GM23338 (cell line): ENCODE measurements around the gene ACTR8. TPM values are rescaled to one million over a fixed set of nuclear protein-coding genes. Genes with fewer than 3 reads are reported as not detected.

Experiments
- ATAC-seq: fragments of 200-7000 bp; cut with Tn5 transposase; 3 replicates; pipeline ENCODE4 v1.9.1; 2020
- DNase-seq: peaks from one replicate; pipeline ENCODE4 v3.0.0-alpha.2; 2015; ENCODE audit warnings: low spot score
- H2AFZ ChIP-seq: fragments of 200-600 bp; sonication (generic); 2 replicates; pipeline ENCODE4 v1.8.0; 2016; ENCODE audit warnings: antibody characterized with exemption, mild to moderate bottlenecking, moderate library complexity
- H3F3A ChIP-seq: fragments of 200-600 bp; sonication (generic); replicated peaks from 2 replicates; pipeline ENCODE4 v1.8.0; 2017; ENCODE audit warnings: antibody characterized with exemption, mixed run types, low read depth
- H3K27ac ChIP-seq: fragments of 200-600 bp; sonication (generic); 2 replicates; pipeline ENCODE4 v1.6.1; 2016; ENCODE audit warnings: low read depth
- H3K27me3 ChIP-seq: fragments of 200-600 bp; sonication (generic); 2 replicates; pipeline ENCODE4 v1.8.0; 2016; ENCODE audit warnings: mild to moderate bottlenecking, mixed run types, moderate library complexity; ENCODE audit not compliant: insufficient read depth
- H3K36me3 ChIP-seq: fragments of 200-600 bp; sonication (generic); 2 replicates; pipeline ENCODE4 v1.8.0; 2016; ENCODE audit warnings: mild to moderate bottlenecking; ENCODE audit not compliant: insufficient read depth
- H3K4me1 ChIP-seq: fragments of 200-600 bp; sonication (generic); 2 replicates; pipeline ENCODE4 v1.8.0; 2016; ENCODE audit warnings: mild to moderate bottlenecking, moderate library complexity; ENCODE audit not compliant: insufficient read depth
- H3K4me2 ChIP-seq: fragments of 200-600 bp; sonication (generic); 2 replicates; pipeline ENCODE4 v1.7.1; 2017; ENCODE audit warnings: mixed run types
- H3K4me3 ChIP-seq: fragments of 200-600 bp; sonication (generic); 2 replicates; pipeline ENCODE4 v1.6.1; 2016; ENCODE audit warnings: mixed run types
- H3K79me2 ChIP-seq: fragments of 200-600 bp; sonication (generic); replicated peaks from 2 replicates; pipeline ENCODE4 v1.8.0; 2017; ENCODE audit warnings: mild to moderate bottlenecking; ENCODE audit not compliant: insufficient read depth
- H3K9me2 ChIP-seq: fragments of 200-600 bp; sonication (generic); 2 replicates; pipeline ENCODE4 v1.8.0; 2017; ENCODE audit not compliant: insufficient read depth
- H4K20me1 ChIP-seq: fragments of 200-600 bp; sonication (generic); replicated peaks from 2 replicates; pipeline ENCODE4 v1.8.0; 2017; ENCODE audit warnings: mild to moderate bottlenecking; ENCODE audit not compliant: insufficient read depth
- H3K27ac Mint-ChIP-seq: 2 replicates; pipeline ENCODE4 v1.8.0; 2020; ENCODE audit warnings: inconsistent platforms, mild to moderate bottlenecking, moderate library complexity, mixed read lengths
- H3K27me3 Mint-ChIP-seq: 3 replicates; pipeline ENCODE4 v1.8.0; 2022; ENCODE audit warnings: low read depth, mild to moderate bottlenecking, moderate library complexity, mixed read lengths, inconsistent platforms; ENCODE audit not compliant: insufficient read depth, poor library complexity
- H3K36me3 Mint-ChIP-seq: 3 replicates; pipeline ENCODE4 v1.8.0; 2021; ENCODE audit warnings: low read depth, mild to moderate bottlenecking, inconsistent platforms, moderate library complexity, mixed read lengths
- H3K4me1 Mint-ChIP-seq: 3 replicates; pipeline ENCODE4 v1.8.0; 2020; ENCODE audit warnings: mild to moderate bottlenecking, inconsistent platforms, mixed read lengths
- H3K4me3 Mint-ChIP-seq: 3 replicates; pipeline ENCODE4 v1.8.0; 2021; ENCODE audit warnings: moderate library complexity, mild to moderate bottlenecking, inconsistent platforms, mixed read lengths
- H3K9me3 Mint-ChIP-seq: 3 replicates; pipeline ENCODE4 v1.8.0; 2020; ENCODE audit warnings: moderate library complexity, mild to moderate bottlenecking, inconsistent platforms, mixed read lengths
- ETS1 ChIP-seq: IDR thresholded peaks from 2 replicates; pipeline ENCODE4 v1.6.1; 2016; ENCODE audit warnings: antibody characterized with exemption
- JUNB ChIP-seq: IDR thresholded peaks from one replicate; pipeline ENCODE4 v1.6.1; 2016; ENCODE audit warnings: antibody characterized with exemption; ENCODE audit not compliant: unreplicated experiment
- POLR2AphosphoS5 ChIP-seq: IDR thresholded peaks from 2 replicates; pipeline ENCODE4 v1.6.1; 2016; ENCODE audit warnings: antibody characterized with exemption, low read depth
- polyA plus RNA-seq: library from polyadenylated mRNA; unstranded; fragments of >200 nt; fragmentation: Nextera tagmentation; extraction: Ambion mirVana; gene quantifications from 2 replicates; pipeline ENCODE4 v1.2.1, GENCODE V29; 2016
- total RNA-seq: library from RNA; depleted of rRNA; stranded (reverse); fragments of >200 nt; shearing (Covaris generic); gene quantifications from 2 replicates; pipeline ENCODE4 v1.2.3, GENCODE V29; 2014
- TF ChIP-seq, protein P1 (sequence below), 2 experiments: fragments of 200-600 bp in 1 of 2; sonication (generic) in 1 of 2; conservative IDR thresholded peaks; 2 replicates each; pipeline versions ENCODE4 v1.5.1 to v1.6.1; 2016 to 2017; ENCODE audit warnings: antibody characterized with exemption in 2 of 2, low read depth in 2 of 2, mild to moderate bottlenecking in 2 of 2, moderate library complexity in 1 of 2

Gene ACTR8
- total and polyA plus RNA-seq, 2 experiments from 2014 or later, result 19.8 to 23.0 TPM

- H3K27me3 ChIP-seq, result peaks cover 20% of the 10 kb centered on the region
- H3K27ac Mint-ChIP-seq, result no peak overlapping the region
These were observed 35.1 kb downstream of the ACTR8 start for GRCh38 chr3:53846851-53847155.

GRCh38 chr3:53846134-53846850, 35.7 kb downstream of the ACTR8 start, which contains the start of the genes CHDH and IL17RB:
Gene CHDH, minus strand, starts transcription at chr3:53846419. Its CDS starts 22,411 bp downstream, at chr3:53824008.
Gene IL17RB, plus strand, starts transcription at chr3:53846568. Its CDS starts 21 bp downstream, at chr3:53846589.
- ATAC-seq, result peak; percentile 77
- H3K27ac Mint-ChIP-seq, result peak within 1 kb of the TSS; percentile 75; the same call in 1 of the 2 replicates
- H3K79me2 ChIP-seq, result peaks cover 7% of the 10 kb centered on the region; the same call in 1 of the 2 replicates

More at GRCh38 chr3:53846851-53847155, 35.1 kb downstream of the ACTR8 start:
- no peaks in the 10 kb centered on the region for H3K9me2 ChIP-seq
- DNase-seq (no peak), ATAC-seq (no peak)
- H3F3A ChIP-seq, result 0 out of 2 replicates have a peak, but pooled peaks cover 5% of the 10 kb centered on the region
- peaks cover 15% of the 10 kb centered on the region for H3K4me1 ChIP-seq
- peaks cover 23% of the 10 kb centered on the region for H3K27me3 Mint-ChIP-seq
- H2AFZ ChIP-seq, result peak overlapping the region; percentile 94
- H4K20me1 ChIP-seq, result no peaks in the 10 kb centered on the region
- H3K4me3 ChIP-seq, result peak overlapping the region; percentile 83
- peaks cover 31% of the 10 kb centered on the region for H3K4me1 Mint-ChIP-seq
- H3K27ac ChIP-seq, result no peak overlapping the region
- peaks cover 7% of the 10 kb centered on the region; the same call in 1 of the 2 replicates for H3K79me2 ChIP-seq
- TF ChIP-seq POLR2AphosphoS5 (no peak), JUNB (no peak)
- no peaks in the 10 kb centered on the region for H3K9me3 Mint-ChIP-seq
- peak overlapping the region; percentile 74 for H3K4me3 Mint-ChIP-seq
- no peaks in the 10 kb centered on the region; the same call in 2 of the 3 replicates for H3K36me3 Mint-ChIP-seq
- H3K36me3 ChIP-seq, result no peaks in the 10 kb centered on the region
- H3K4me2 ChIP-seq, result peak overlapping the region; percentile 80

More at GRCh38 chr3:53846134-53846850, 35.7 kb downstream of the ACTR8 start, which contains the start of the genes CHDH and IL17RB:
- peaks cover 15% of the 10 kb centered on the region for H3K4me1 ChIP-seq
- H3F3A ChIP-seq, result 0 out of 2 replicates have a peak, but pooled peaks cover 5% of the 10 kb centered on the region
- no peaks in the 10 kb centered on the region for H3K9me2 ChIP-seq
- TF ChIP-seq POLR2AphosphoS5 (0 out of 2 replicates have a peak, but pooled peaks have one; percentile 45), ETS1 (no peak)
- TF ChIP-seq, protein P1, sequence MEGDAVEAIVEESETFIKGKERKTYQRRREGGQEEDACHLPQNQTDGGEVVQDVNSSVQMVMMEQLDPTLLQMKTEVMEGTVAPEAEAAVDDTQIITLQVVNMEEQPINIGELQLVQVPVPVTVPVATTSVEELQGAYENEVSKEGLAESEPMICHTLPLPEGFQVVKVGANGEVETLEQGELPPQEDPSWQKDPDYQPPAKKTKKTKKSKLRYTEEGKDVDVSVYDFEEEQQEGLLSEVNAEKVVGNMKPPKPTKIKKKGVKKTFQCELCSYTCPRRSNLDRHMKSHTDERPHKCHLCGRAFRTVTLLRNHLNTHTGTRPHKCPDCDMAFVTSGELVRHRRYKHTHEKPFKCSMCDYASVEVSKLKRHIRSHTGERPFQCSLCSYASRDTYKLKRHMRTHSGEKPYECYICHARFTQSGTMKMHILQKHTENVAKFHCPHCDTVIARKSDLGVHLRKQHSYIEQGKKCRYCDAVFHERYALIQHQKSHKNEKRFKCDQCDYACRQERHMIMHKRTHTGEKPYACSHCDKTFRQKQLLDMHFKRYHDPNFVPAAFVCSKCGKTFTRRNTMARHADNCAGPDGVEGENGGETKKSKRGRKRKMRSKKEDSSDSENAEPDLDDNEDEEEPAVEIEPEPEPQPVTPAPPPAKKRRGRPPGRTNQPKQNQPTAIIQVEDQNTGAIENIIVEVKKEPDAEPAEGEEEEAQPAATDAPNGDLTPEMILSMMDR (conservative IDR thresholded peaks at IDR 0.05; ENCODE audit: low read depth in 2 of 2), result peak in 1 of 2 experiments; percentile 23; a peak in 2 of 4 replicates
- Mint-ChIP-seq H3K27me3 (peaks cover 23% of the 10 kb centered on the region), H3K4me3 (peak within 1 kb of the TSS; percentile 79), H3K4me1 (peaks cover 31% of the 10 kb centered on the region), H3K9me3 (no peaks in the 10 kb centered on the region), H3K36me3 (no peaks in the 10 kb centered on the region; the same call in 2 of the 3 replicates)
- H3K36me3 ChIP-seq, result no peaks in the 10 kb centered on the region
- H3K27me3 ChIP-seq, result peaks cover 20% of the 10 kb centered on the region
- H3K4me2 ChIP-seq, result peak within 1 kb of the TSS; percentile 80
- H2AFZ ChIP-seq, result peak within 1 kb of the TSS; percentile 94
- H3K27ac ChIP-seq, result 0 out of 2 replicates have a peak within 1 kb of the TSS, but pooled peaks have one; percentile 69
- H4K20me1 ChIP-seq, result no peaks in the 10 kb centered on the region
- H3K4me3 ChIP-seq, result peak within 1 kb of the TSS; percentile 83
- DNase-seq, result peak; percentile 78
